GM06990 (cell line): ENCODE results near the gene HIGD1B.
A peak's percentile ranks its signal among the peaks of the same experiment; 100 is the strongest.

Experiments
- DNase-seq: peaks from one replicate; pipeline ENCODE4 v3.0.0-alpha.2; 2011; ENCODE audit not compliant: insufficient read length; ENCODE audit errors: extremely low read depth
- H3K27me3 ChIP-seq: replicated peaks from 2 replicates; pipeline ENCODE4 v1.6.0; 2011; ENCODE audit warnings: low read length; ENCODE audit not compliant: control insufficient read depth, insufficient read depth
- H3K36me3 ChIP-seq: 2 replicates; pipeline ENCODE4 v1.5.1; 2011; ENCODE audit warnings: low read length; ENCODE audit not compliant: control insufficient read depth, insufficient read depth
- H3K4me3 ChIP-seq: replicated peaks from 2 replicates; pipeline ENCODE4 v1.5.1; 2011; ENCODE audit warnings: low read depth, mild to moderate bottlenecking, control low read depth, low read length
- CTCF ChIP-seq: IDR thresholded peaks from 2 replicates; pipeline ENCODE4 v1.5.1; 2011; ENCODE audit warnings: low read length, control low read depth, mild to moderate bottlenecking, inconsistent platforms; ENCODE audit not compliant: insufficient read depth, poor library complexity, severe bottlenecking

The HIGD1B gene

DNA sequence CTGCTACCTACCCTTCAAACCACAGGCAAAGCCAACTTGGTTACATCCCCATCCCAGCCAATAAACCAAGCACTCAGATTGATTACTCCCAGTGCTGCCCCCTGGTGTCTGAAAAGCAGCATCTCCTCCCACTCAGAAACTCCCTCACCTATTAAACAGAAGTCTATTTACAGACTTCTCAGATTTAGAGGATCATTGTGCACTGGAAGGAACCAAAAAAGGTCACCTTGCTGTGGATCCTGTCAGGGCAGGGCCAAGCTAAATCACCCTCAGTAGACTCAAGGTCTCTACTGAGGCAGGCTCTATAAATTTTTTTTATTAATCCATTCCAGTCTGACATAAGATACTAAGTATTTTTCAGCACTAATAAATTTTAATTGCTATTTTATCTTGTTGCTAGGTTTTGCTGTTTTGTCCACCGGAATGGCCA, 17.6 kb downstream of the HIGD1B start:
- peaks cover 29% of the 10 kb centered on the region for H3K36me3 ChIP-seq
- DNase-seq: no peak
- no peak overlapping the region for H3K4me3 ChIP-seq
- peak; percentile 80 for TF ChIP-seq CTCF
- no peaks in the 10 kb centered on the region for H3K27me3 ChIP-seq

GRCh38 chr17:44865931-44866330, 18.2 kb downstream of the HIGD1B start:
- H3K4me3 ChIP-seq: no peak overlapping the region
- H3K36me3 ChIP-seq: peaks cover 28% of the 10 kb centered on the region
- no peak for DNase-seq
- no peak for TF ChIP-seq CTCF
- no peaks in the 10 kb centered on the region for H3K27me3 ChIP-seq

GRCh38 chr17:44867841-44868240, 20.2 kb downstream of the HIGD1B start:
- no peaks in the 10 kb centered on the region for H3K27me3 ChIP-seq
- DNase-seq: no peak
- H3K36me3 ChIP-seq: peaks cover 30% of the 10 kb centered on the region
- TF ChIP-seq CTCF: no peak
- H3K4me3 ChIP-seq: no peak overlapping the region

GRCh38 chr17:44871556-44871955, 23.9 kb downstream of the HIGD1B start:
- Histone ChIP-seq H3K27me3 (no peaks in the 10 kb centered on the region), H3K4me3 (no peak overlapping the region), H3K36me3 (peaks cover 28% of the 10 kb centered on the region)
- no peak for DNase-seq
- no peak for TF ChIP-seq CTCF

GRCh38 chr17:44872131-44872768, 24.6 kb downstream of the HIGD1B start:
- Histone ChIP-seq H3K27me3 (no peaks in the 10 kb centered on the region), H3K36me3 (peaks cover 28% of the 10 kb centered on the region), H3K4me3 (no peak overlapping the region)
- DNase-seq: no peak
- TF ChIP-seq CTCF: no peak

DNA sequence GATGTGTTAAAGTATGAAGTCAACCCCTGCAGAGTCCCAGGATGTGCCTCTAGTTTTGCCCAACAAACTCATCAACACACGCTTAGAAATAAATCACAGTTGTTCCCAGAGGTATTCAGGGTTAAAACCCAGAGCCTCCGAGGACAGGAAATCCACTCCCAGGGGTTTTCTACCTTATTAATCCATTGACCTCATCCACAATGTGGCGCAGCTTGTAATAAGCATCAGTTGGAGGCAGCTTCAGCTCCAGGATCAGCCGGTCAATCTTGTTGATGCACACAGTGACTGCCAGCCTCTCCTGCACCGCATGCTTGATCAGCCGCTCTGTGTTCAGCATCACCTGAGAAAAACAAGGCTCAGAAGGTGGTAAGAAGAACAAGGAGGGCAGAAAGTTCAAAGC, 28.1 kb downstream of the HIGD1B start:
- no peak for TF ChIP-seq CTCF
- no peak for DNase-seq
- no peak overlapping the region for H3K4me3 ChIP-seq
- no peaks in the 10 kb centered on the region for H3K27me3 ChIP-seq
- H3K36me3 ChIP-seq: peaks cover 21% of the 10 kb centered on the region
